Ramos (cell line): ENCODE data around the gene FUCA1.

Experiments
- in situ Hi-C: fragments of 300-500 bp; cut with MboI; formaldehyde crosslinking; loops from one replicate; pipeline ENCODE4 v1.14.3; 2022; ENCODE audit warnings: low sequenced_read_pairs; ENCODE audit not compliant: unreplicated experiment

Gene FUCA1

DNA sequence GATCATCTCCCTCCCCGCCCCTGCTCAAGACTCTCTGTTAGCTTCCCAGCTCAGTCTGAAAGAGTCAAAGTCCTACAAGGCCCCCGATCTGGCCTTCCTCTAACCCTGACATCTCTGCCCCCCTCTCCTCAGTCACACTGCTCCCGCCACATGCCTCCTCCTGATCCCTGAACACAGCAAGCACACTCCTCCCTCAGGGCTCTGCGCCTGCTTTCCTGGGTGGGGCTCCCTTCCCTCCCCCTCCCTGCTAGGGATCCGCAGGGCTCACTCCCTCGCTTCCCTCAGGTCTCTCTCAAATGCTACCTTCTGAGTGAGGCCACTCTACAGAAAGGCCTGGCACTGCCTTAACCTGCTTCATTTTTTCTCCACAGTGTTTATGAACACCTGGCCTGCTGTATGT lies 61.8 kb downstream of the FUCA1 start:
- in situ Hi-C loops = loop anchor here (5.0 to 25.0 kb wide), 2 partner anchors 111 to 581 kb away; no protein-coding TSS in a partner anchor

DNA sequence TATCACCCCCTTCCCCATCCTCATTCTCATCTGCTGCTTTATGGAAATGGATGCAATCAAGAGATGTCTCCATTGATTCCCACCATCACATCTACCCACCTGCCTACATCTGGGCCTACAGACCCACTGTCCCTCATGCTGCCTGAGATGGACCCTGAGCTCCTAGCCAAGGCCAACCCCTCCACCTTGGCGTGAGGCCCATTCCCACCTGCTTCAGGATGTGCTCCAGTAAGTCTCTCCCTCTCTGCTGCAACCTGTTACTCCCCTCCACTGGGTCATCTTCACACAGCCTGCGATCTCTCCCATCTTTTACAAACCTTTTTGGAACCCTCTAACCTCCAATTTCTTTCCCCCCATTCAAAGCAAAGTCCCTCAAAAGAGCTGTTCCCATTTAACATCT lies 63.1 kb downstream of the FUCA1 start:
- in situ Hi-C loops = loop anchor here (5.0 to 25.0 kb wide), 2 partner anchors 112 to 582 kb away; no protein-coding TSS in a partner anchor

DNA sequence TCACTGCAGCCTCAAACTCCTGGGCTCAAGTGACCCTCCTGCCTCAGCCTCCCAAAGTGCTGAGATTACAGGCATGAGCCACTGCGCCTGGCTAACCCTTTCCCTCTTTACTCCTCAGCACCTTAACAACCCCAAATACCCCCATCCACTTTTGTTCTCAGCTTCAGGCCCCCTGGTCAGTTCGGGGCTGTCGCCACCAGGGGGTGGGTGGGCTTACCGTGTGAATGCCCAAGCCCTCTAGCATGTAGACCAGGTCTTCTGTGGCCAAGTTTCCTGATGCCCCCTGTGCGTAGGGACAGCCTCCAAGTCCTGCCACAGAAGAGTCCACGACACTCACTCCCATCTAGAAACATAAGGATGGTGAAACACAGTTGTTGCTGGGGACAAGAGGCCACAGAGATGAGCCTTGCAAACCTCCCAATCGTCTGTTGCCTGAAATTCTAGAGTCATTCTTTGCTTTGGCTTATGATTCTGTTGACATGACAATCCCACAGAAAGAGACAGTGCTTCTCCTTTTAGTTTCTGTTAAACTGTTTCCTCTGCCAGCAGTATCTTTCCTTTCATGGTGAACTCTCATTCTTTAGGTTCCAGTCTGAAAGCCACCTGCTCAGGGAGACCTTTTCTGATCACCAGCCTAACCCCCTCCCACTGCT lies 63.8 kb downstream of the FUCA1 start:
- in situ Hi-C loops = loop anchor here (25.0 kb wide), 1 partner anchor 583 kb away; no protein-coding TSS in a partner anchor

DNA sequence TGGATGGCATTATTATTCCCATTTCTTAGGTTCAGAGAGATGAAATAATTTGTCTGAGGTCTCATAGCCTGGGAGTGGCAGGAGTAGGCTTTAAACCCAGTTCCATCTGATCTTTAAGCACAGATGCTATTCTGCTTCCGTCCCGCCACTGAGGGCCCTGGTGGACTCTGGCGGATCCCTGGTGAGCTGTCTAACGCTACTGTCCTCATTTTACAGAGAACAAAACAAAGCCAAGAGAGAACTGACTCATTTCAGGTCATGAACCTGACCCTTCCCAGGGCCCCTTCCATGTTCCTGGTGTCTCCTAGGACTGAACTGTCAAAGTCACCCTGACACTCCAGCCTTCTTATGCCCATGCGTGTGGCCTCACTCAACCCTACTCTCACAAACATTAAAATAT lies 64.4 kb downstream of the FUCA1 start:
- in situ Hi-C loops = loop anchor here (25.0 kb wide), 1 partner anchor 584 kb away; no protein-coding TSS in a partner anchor

DNA sequence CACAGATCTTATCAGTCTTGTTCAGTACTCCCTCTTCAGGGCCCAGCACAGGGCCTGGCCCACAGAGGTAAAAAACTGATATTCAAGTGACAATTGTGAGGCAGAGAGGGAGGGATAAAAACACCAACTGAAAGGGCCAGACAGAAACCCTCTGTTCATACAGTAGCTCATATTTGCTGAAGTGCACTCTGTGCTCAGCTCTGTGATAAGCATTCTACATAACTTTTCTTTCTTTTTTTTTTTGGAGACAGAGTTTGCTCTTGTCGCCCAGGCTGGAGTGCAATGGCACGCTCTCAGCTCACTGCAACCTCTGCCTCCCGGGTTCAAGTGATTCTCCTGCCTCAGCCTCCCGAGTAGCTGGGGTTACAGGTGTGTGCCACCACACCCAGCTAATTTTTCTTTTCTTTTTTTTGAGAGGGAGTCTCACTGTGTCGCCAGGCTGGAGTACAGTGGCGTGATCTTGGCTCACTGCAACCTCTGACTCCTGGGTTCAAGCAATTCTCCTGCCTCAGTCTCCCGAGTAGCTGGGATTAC lies 65.2 kb downstream of the FUCA1 start:
- in situ Hi-C loops = loop anchor here (25.0 kb wide), 1 partner anchor 584 kb away; no protein-coding TSS in a partner anchor

DNA sequence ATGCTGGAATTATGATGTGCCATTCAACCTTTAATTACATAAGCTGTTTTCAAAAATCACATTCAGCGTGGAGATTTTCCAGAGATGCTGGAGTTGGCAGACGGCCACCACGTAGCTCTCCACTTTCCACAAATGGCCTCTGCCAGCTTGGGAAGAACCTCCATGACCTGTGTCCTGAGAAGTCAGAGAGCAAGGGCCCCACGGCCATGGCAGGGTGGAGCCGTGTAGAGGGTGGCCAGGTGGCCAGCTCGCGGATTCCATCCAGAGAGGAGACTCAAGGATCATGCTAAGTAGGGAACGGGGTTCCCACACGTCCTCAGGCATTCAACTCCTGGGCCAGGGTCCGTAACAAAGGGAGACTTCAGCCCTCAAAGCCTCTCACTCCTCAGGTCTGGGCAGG lies 66.2 kb downstream of the FUCA1 start:
- in situ Hi-C loops = loop anchor here (25.0 kb wide), 1 partner anchor 585 kb away; no protein-coding TSS in a partner anchor

DNA sequence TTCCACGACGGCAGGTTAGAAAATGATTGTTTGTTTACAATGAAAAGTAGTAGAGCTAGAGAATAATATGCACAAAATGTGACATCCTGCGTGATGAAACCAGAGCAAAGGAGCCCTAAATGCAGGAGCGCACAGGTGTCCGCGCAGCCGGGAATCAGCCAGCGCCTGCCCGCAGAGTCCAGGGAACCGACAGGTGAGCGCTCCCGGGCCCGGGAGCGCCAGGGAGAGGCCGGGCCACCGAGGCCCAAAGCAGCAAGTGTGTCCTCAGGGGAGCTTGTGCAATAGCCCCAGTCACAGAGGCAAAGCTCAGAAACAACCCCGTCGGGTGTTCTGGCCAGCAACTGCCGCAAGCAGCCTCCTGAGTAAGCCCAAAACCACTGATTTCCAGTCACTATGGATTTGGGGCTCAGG lies 66.7 kb downstream of the FUCA1 start:
- in situ Hi-C loops = loop anchor here (25.0 kb wide), 1 partner anchor 586 kb away; no protein-coding TSS in a partner anchor

DNA sequence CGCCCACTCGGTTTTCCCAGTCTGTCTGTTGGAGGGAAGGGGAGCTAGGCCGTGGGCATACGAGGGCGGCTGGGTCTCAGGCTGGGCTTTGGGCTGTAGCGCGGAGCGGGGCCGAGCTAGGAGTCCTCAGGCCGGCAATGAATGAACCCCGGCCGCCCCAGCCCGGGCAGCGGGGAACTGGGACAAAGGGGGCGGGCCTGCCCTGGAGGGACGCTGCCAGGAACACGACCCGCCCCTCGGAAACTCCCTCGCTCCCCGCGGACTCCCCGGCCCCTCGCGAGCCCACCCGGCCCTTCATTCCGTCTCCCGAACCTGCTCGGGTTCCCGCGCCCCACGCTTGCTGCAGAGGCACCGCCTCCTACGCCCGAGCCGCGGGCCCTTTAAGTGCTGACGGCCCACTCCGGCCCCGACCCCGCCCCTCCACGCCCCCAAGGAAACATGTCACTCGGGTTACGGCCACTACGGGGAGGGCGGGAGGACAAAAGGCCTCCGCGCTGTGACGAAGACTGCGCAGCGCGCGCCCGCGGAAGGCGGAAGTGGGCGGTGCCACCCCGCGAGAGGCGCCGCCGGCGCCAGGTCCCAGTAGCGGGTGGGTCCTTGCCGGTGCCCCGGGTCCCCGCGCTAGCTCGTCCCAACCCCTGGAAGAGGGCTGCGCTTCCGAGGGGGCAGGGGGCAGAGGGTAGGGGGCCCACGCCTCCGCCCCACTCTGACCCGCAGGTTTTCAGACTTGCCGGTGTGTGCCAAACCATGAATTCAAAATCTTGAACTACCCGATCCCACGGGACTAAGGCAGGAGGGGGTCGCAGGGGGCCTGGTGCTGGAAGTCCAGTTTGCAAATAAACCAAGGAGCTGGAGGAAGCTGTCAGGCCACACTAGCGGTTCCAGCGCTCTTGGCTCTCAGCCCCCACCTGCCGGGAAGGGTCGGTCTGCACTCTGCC lies 67.4 kb downstream of the FUCA1 start, which contains the start of gene GALE:
TSS of gene GALE (minus strand) at position 355 of the 938 bp plus-strand sequence. CDS start 1,747 bp downstream, outside the sequence.
- in situ Hi-C loops = loop anchor here (25.0 kb wide), 1 partner anchor 587 kb away; no protein-coding TSS in a partner anchor

DNA sequence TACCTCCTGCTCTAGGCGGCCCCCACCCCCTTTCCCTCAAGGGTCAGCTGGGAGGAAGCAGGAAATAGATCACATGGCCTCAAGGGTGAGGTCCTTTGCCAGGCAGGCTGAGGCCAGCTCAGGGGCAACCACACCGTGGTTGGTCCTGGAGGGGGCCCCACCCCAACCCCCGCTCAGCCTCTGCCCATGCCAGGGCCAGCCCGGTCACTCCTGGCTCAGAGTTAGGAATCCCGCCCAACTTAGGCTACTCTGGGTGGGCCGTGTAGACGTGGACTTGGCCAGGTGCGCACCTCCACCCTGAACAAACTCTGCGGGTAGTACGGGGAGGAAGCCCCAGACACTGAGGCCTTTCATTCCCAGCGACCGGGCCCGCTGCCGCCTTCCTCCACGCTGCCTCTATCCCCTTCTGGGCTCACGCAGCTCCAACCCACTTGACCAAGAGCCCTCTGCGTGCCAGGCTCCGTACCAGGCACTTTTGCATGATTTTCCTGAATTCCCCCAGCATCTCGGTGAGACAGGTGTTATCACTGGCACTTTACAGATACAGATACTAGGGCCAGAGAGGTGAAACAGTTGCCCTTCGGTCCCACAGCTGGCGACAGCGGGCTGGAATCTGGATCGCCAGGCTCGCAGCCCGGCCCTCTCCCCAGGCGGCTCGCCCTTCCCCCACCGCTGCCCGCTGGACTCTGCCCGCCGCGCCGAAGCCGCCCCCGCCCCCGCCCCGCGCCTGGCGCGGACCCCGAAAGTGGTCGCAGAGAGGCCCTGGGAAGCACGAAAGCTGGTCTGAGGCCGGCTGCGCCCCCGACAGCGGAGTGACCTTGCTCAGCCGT lies 68.3 kb downstream of the FUCA1 start:
- in situ Hi-C loops = loop anchor here (25.0 kb wide), 1 partner anchor 588 kb away; no protein-coding TSS in a partner anchor

DNA sequence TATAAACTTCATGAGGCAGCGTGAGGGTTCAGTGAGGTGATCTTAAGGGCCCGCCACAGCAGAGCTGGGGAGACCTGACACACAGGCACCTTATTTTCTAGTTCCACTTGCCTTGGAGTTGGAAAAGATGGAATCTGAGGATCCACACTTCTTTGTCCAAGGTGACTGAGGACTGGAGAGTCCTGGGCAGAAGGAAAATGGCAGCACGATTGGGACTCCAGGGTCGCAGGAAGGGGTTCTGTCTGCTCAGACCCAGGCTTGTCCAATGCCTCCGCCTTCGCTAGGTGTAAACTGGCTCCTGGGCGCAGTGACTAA lies 68.9 kb downstream of the FUCA1 start:
- in situ Hi-C loops = no loop called here

DNA sequence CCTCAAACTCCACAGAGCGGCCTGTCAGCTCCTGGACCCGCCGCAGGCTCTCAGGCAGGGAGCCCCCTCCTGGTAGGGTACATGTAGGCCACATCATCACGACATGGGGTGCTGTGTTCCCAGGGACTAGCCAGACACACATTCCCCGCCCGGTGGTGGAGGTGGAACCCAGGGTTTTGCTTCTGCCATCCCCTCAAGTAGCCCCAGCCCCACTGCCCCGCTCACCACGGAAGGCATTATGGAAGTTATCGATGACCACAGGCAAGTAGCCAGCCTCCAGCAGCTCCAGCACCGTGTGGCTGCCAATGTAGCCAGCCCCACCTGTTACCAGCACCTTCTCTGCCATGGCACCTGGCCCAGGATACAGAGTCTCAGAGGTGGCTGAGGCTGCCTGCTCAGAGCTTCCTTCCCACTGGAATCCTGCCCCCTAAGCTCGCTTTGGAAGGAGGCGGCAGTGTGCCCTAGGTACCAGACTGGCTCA lies 69.4 kb downstream of the FUCA1 start:
- in situ Hi-C loops = no loop called here

DNA sequence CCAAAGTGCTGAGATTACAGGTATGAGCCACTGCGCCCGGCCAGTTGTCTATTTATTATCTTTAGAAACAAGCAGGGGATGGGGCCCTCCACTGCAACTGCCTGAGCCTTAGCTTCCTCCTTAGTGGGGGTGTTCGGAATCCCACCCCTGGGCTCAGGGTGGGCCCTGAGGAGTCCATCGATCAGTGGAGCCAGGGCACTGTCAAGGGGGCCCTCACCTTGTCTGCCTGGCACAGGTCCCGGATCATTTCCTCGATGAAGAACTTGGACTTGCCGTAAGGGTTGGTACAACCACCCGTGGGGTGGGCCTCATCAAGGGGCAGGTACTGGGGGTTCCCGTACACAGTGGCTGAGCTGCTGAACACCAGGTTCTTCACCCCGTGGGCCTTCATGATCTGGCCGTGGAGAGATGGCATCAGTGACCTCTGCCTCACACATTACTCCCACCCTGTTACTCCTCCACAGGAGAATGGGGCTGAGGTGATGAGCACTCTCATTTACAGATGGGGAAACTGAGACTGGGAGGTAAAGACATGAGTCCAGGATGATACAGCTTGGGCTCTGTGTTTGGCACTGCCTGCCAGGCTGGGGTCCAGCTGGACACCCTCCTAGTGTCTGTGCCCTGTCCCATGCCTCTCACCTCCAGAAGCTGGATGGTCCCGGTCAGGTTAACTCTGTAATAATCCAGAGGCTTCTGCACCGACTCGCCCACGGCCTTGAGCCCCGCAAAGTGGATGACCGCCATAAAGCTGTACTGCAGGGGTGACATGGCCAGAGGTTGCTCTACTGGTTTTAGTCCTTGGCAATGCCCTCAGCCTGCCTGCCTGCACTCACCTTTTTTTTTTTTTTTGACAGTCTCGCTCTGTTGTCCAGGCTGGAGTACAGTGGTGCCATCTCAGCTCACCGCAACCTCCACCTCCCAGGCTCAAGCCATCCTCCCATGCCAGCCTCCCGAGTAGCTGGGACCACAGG lies 70.3 kb downstream of the FUCA1 start:
- in situ Hi-C loops = no loop called here

DNA sequence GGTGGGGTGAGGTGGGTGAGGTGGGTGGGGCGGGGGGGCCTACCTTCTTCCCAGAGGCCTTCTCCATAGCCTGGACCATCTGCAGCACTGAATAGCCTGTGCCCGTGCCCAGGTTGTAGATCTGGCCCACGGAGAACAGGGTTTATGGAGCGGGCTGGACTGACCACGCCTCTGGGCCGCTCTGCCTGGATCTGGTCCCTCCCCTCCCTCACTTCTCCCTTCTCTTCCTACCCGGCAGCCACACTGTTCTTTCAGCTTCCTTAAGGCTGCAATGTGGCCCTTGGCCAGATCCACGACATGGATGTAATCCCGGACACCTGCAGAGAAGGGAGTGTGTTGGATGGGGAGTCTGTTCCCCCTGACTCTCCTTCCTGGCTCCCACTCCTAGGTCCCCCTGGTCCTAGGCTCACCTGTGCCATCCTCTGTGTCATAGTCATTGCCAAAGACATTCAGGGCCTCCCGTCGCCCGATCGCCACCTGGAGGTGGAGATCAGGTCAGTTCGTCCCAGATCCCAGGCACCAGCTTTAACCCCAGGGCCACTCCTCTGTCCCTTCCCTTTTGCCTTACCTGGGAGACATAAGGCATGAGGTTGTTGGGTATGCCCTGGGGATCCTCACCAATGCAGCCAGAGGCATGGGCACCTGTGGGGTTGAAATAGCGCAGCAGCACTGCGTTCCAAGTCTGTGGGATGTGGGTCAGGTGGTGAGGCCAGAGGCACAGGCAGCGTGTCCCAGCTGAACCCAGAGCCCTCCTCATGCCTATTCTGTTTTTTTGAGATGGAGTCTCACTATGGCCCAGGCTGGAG lies 71.4 kb downstream of the FUCA1 start:
- in situ Hi-C loops = no loop called here

DNA sequence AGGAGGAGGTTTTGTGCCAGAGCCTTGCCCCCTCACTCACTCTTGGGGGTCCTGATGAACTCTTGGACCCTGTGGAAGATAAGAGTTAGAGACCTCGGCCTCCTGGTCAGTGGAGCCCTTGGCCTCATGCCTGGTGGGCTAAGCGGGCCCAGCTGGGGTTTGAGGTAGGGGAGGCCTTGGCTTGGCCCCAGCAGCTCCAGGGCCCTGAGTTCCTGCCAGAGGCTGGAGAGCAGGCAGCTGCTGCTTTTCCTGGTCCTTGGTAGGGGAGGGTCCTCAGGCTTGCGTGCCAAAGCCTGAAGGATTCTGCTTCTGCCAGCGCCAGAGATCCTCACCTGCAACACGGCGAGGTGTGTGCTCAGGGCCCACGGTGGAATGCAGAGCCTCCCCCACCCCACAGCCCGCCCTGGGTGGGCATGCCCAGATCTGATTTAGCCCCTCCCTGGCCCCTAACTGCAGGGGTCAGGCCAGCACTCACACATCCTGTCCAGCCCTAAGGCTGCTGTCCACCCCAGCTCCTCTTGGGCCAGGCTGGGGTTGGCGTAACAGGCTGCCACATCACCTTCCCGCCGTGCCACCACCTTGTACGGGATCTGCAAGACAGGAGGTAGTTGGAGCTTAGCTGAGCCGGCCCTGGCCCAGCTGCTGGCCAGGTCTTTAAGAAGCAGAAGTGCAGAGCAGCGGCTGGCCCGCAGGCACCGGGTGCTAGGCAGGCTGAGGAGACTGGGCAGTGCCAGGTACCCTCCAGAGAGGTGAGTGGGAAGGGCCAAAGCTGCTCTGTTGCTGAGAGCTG lies 72.2 kb downstream of the FUCA1 start:
- in situ Hi-C loops = no loop called here
